ENCODE results near the gene HNF4A. TPM values are rescaled to one million over a fixed set of nuclear protein-coding genes. Genes with fewer than 3 reads are reported as not detected.

HNF4A gene
- total and polyA plus RNA-seq, 2 of the 13 experiments (the other 11 are each of a cell fraction or from before 2014, with no cell fraction given): 80.9 to 169 TPM

- TF ChIP-seq, protein P1, sequence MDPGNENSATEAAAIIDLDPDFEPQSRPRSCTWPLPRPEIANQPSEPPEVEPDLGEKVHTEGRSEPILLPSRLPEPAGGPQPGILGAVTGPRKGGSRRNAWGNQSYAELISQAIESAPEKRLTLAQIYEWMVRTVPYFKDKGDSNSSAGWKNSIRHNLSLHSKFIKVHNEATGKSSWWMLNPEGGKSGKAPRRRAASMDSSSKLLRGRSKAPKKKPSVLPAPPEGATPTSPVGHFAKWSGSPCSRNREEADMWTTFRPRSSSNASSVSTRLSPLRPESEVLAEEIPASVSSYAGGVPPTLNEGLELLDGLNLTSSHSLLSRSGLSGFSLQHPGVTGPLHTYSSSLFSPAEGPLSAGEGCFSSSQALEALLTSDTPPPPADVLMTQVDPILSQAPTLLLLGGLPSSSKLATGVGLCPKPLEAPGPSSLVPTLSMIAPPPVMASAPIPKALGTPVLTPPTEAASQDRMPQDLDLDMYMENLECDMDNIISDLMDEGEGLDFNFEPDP (CRISPR knock-in tag; conservative IDR thresholded peaks at IDR 0.05): no peak
- TF ChIP-seq REPIN1 (CRISPR knock-in tag; IDR thresholded peaks at IDR 0.05; ENCODE audit: borderline replicate concordance, low read depth) (no peak; the same call in 1 of the 2 replicates), ZKSCAN8 (CRISPR knock-in tag; IDR thresholded peaks at IDR 0.05; ENCODE audit: borderline replicate concordance) (no peak), IRX3 (CRISPR knock-in tag; IDR thresholded peaks at IDR 0.05; ENCODE audit: borderline replicate concordance, low read depth) (no peak), ZC3H13 (CRISPR knock-in tag; IDR thresholded peaks at IDR 0.05) (peak; percentile 88), ZMYM3 (CRISPR knock-in tag; IDR thresholded peaks at IDR 0.05) (peak; percentile 77), ZNF747 (CRISPR knock-in tag; IDR thresholded peaks at IDR 0.05; ENCODE audit: borderline replicate concordance) (0 out of 2 replicates have a peak, but pooled peaks have one; percentile 21), FOXO1 (CRISPR knock-in tag; IDR thresholded peaks at IDR 0.05) (no peak), TRIM22 (IDR thresholded peaks at IDR 0.05) (no peak), MAFG (CRISPR knock-in tag; IDR thresholded peaks at IDR 0.05) (no peak), ZNF678 (CRISPR knock-in tag; IDR thresholded peaks at IDR 0.05) (0 out of 2 replicates have a peak, but pooled peaks have one; percentile 60), TAF15 (IDR thresholded peaks at IDR 0.05; ENCODE audit: low read depth, low read length, poor library complexity, severe bottlenecking) (no peak), DDIT3 (CRISPR knock-in tag; IDR thresholded peaks at IDR 0.05) (no peak), TRAFD1 (CRISPR knock-in tag; IDR thresholded peaks at IDR 0.05; ENCODE audit: borderline replicate concordance) (0 out of 2 replicates have a peak, but pooled peaks have one; percentile 56)
- TF ChIP-seq, protein P2, sequence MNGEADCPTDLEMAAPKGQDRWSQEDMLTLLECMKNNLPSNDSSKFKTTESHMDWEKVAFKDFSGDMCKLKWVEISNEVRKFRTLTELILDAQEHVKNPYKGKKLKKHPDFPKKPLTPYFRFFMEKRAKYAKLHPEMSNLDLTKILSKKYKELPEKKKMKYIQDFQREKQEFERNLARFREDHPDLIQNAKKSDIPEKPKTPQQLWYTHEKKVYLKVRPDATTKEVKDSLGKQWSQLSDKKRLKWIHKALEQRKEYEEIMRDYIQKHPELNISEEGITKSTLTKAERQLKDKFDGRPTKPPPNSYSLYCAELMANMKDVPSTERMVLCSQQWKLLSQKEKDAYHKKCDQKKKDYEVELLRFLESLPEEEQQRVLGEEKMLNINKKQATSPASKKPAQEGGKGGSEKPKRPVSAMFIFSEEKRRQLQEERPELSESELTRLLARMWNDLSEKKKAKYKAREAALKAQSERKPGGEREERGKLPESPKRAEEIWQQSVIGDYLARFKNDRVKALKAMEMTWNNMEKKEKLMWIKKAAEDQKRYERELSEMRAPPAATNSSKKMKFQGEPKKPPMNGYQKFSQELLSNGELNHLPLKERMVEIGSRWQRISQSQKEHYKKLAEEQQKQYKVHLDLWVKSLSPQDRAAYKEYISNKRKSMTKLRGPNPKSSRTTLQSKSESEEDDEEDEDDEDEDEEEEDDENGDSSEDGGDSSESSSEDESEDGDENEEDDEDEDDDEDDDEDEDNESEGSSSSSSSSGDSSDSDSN (CRISPR knock-in tag; IDR thresholded peaks at IDR 0.05): peak; percentile 42; the same call in 1 of the 2 replicates
- TF ChIP-seq, protein P3, sequence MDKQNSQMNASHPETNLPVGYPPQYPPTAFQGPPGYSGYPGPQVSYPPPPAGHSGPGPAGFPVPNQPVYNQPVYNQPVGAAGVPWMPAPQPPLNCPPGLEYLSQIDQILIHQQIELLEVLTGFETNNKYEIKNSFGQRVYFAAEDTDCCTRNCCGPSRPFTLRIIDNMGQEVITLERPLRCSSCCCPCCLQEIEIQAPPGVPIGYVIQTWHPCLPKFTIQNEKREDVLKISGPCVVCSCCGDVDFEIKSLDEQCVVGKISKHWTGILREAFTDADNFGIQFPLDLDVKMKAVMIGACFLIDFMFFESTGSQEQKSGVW (CRISPR knock-in tag; IDR thresholded peaks at IDR 0.05; ENCODE audit: borderline replicate concordance): no peak
- TF ChIP-seq, protein P4, sequence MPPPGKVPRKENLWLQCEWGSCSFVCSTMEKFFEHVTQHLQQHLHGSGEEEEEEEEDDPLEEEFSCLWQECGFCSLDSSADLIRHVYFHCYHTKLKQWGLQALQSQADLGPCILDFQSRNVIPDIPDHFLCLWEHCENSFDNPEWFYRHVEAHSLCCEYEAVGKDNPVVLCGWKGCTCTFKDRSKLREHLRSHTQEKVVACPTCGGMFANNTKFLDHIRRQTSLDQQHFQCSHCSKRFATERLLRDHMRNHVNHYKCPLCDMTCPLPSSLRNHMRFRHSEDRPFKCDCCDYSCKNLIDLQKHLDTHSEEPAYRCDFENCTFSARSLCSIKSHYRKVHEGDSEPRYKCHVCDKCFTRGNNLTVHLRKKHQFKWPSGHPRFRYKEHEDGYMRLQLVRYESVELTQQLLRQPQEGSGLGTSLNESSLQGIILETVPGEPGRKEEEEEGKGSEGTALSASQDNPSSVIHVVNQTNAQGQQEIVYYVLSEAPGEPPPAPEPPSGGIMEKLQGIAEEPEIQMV (CRISPR knock-in tag; IDR thresholded peaks at IDR 0.05; ENCODE audit: low read depth): peak; percentile 31; the same call in 1 of the 2 replicates
Measured at GRCh38 chr20:44404204-44405181, 49.0 kb downstream of the HNF4A start (continued).
